Keratinocyte (primary cell): ENCODE results near the gene GRIN1. TPM values are rescaled to one million over a fixed set of nuclear protein-coding genes. Genes with fewer than 3 reads are reported as not detected.

Experiments used
- DNase-seq: peaks from one replicate; pipeline ENCODE4 v3.0.0-alpha.2; 2011; ENCODE audit warnings: low read depth, missing footprints, low spot score
- FAIRE-seq: peaks from 2 replicates; lab custom pipeline; 2011; peaks lifted over from hg19 to GRCh38; lab: Jason Lieb, UNC
- H2AFZ ChIP-seq: 2 replicates; pipeline ENCODE4 v1.6.0; 2012; ENCODE audit warnings: low read length, control low read depth, inconsistent platforms; ENCODE audit not compliant: control insufficient read depth
- H3K27ac ChIP-seq: 2 replicates; pipeline ENCODE4 v1.5.1; 2011; ENCODE audit warnings: low read length; ENCODE audit not compliant: control insufficient read depth, insufficient read depth
- H3K27me3 ChIP-seq: 3 replicates; pipeline ENCODE4 v1.6.0; 2011; ENCODE audit warnings: low read length; ENCODE audit not compliant: control insufficient read depth, insufficient read depth; ENCODE audit errors: extremely low read depth
- H3K36me3 ChIP-seq, 2 experiments: 2 replicates in 1 of 2; 3 replicates in 1 of 2; pipeline ENCODE4 v1.5.1; 2011; ENCODE audit warnings: low read length in 2 of 2, mild to moderate bottlenecking in 1 of 2; ENCODE audit not compliant: control insufficient read depth in 2 of 2, insufficient read depth in 2 of 2; ENCODE audit errors: extremely low read depth in 1 of 2
- H3K4me1 ChIP-seq: 3 replicates; pipeline ENCODE4 v1.5.1; 2011; ENCODE audit warnings: low read length; ENCODE audit not compliant: control insufficient read depth, insufficient read depth; ENCODE audit errors: extremely low read depth
- H3K4me2 ChIP-seq: 3 replicates; pipeline ENCODE4 v1.6.0; 2011; ENCODE audit warnings: low read depth, low read length; ENCODE audit not compliant: control insufficient read depth, insufficient read depth; ENCODE audit errors: extremely low read depth
- H3K4me3 ChIP-seq, 3 experiments: fragments of 200-600 bp in 1 of 3; sonication (generic) in 1 of 3; 2 replicates in 2 of 3; 3 replicates in 1 of 3; pipeline ENCODE4 v1.5.1; 2011 to 2016; ENCODE audit warnings: low read length in 3 of 3, mild to moderate bottlenecking in 3 of 3, control low read depth in 2 of 3, inconsistent platforms in 1 of 3, low read depth in 1 of 3, mixed read lengths in 1 of 3, mixed run types in 1 of 3, moderate library complexity in 1 of 3; ENCODE audit not compliant: control insufficient read depth in 2 of 3, insufficient read depth in 2 of 3; ENCODE audit errors: extremely low read depth in 1 of 3
- H3K79me2 ChIP-seq: 2 replicates; pipeline ENCODE4 v1.6.0; 2012; ENCODE audit warnings: low read length; ENCODE audit not compliant: control insufficient read depth, insufficient read depth
- H3K9ac ChIP-seq: 3 replicates; pipeline ENCODE4 v1.6.0; 2011; ENCODE audit warnings: low read length; ENCODE audit not compliant: control insufficient read depth, insufficient read depth; ENCODE audit errors: extremely low read depth
- H3K9me1 ChIP-seq: 3 replicates; pipeline ENCODE4 v1.6.0; 2011; ENCODE audit warnings: low read length; ENCODE audit not compliant: control insufficient read depth, insufficient read depth; ENCODE audit errors: extremely low read depth
- H3K9me3 ChIP-seq: 2 replicates; pipeline ENCODE4 v1.5.1; 2012; ENCODE audit warnings: low read depth, low read length; ENCODE audit not compliant: control insufficient read depth
- H4K20me1 ChIP-seq: 3 replicates; pipeline ENCODE4 v1.6.0; 2011; ENCODE audit warnings: low read length; ENCODE audit not compliant: control insufficient read depth, insufficient read depth; ENCODE audit errors: extremely low read depth
- CTCF ChIP-seq, 3 experiments: IDR thresholded peaks in 1 of 3; conservative IDR thresholded peaks in 1 of 3; optimal IDR thresholded peaks in 1 of 3; 2 replicates in 2 of 3; 3 replicates in 1 of 3; pipeline versions ENCODE3 to v1.5.1; 2011; ENCODE audit warnings: low read length in 3 of 3, mild to moderate bottlenecking in 3 of 3, moderate library complexity in 2 of 3, control low read depth in 1 of 3, inconsistent platforms in 1 of 3; ENCODE audit not compliant: insufficient read depth in 2 of 3; ENCODE audit errors: extremely low read depth in 1 of 3
- EZH2 ChIP-seq: IDR thresholded peaks from one replicate; pipeline ENCODE4 v1.6.1; 2012; ENCODE audit warnings: inconsistent platforms, mild to moderate bottlenecking, low read length, moderate library complexity
- dilution Hi-C: fragments of 300-500 bp; cut with MboI; formaldehyde crosslinking; loops from one replicate; pipeline ENCODE4 v1.7.0; 2020; ENCODE audit warnings: low sequenced_read_pairs; ENCODE audit not compliant: extremely low pct_ligation_motif_present
- polyA plus RNA-seq, 5 experiments: library from polyadenylated mRNA; depleted of rRNA in 3 of 5; stranded (reverse) in 3 of 5; stranded (forward) in 1 of 5; unstranded in 1 of 5; fragments of >200 nt; gene quantifications; 1 replicate in 1 of 5; 2 replicates in 3 of 5; 3 replicates in 1 of 5; pipeline versions ENCODE4 v1.2.1 to v1.2.3, GENCODE V29; 2011 to 2012; ENCODE audit warnings: missing spikeins in 2 of 5, low read depth in 1 of 5, low replicate concordance in 1 of 5

Gene GRIN1
- polyA plus RNA-seq, 1 donor (not counting 4 experiments of a cell fraction or from before 2014, with no cell fraction given) = 0.03 TPM

- no peak overlapping the region for H3K4me2 ChIP-seq
- no peak overlapping the region for H3K9ac ChIP-seq
- FAIRE-seq (no peak), DNase-seq (no peak)
- no peak overlapping the region for H3K4me3 ChIP-seq
- dilution Hi-C loops = no loop called here
- no peaks in the 10 kb centered on the region for H3K9me1 ChIP-seq
- H4K20me1 ChIP-seq = no peaks in the 10 kb centered on the region
- no peaks in the 10 kb centered on the region for H3K27me3 ChIP-seq
- peaks cover 4% of the 10 kb centered on the region for H3K79me2 ChIP-seq
- H3K4me1 ChIP-seq = no peaks in the 10 kb centered on the region
- TF ChIP-seq EZH2 (no peak), CTCF (optimal IDR thresholded peaks at IDR 0.05 in 1 of 3, IDR thresholded peaks at IDR 0.05 in 1 of 3, conservative IDR thresholded peaks at IDR 0.05 in 1 of 3; ENCODE audit: extremely low read depth in 1 of 3, insufficient read depth in 2 of 3, low read length in 3 of 3) (no peak)
- peaks cover 17% of the 10 kb centered on the region for H3K9me3 ChIP-seq
- peaks cover 27 to 40% of the 10 kb centered on the region in 2 experiments for H3K36me3 ChIP-seq
- H3K27ac ChIP-seq = no peak overlapping the region
- no peak overlapping the region for H2AFZ ChIP-seq
These were observed 35.6 kb upstream of the GRIN1 start for GRCh38 chr9:137103206-137103999.

GRCh38 chr9:137105814-137106661, 32.9 kb upstream of the GRIN1 start:
- no peak overlapping the region for H2AFZ ChIP-seq
- no peaks in the 10 kb centered on the region for H3K27me3 ChIP-seq
- H3K27ac ChIP-seq = no peak overlapping the region
- peaks cover 27 to 33% of the 10 kb centered on the region in 2 experiments for H3K36me3 ChIP-seq
- dilution Hi-C loops = no loop called here
- FAIRE-seq (no peak), DNase-seq (no peak)
- H3K4me1 ChIP-seq = no peaks in the 10 kb centered on the region
- no peak overlapping the region for H3K4me2 ChIP-seq
- no peak for TF ChIP-seq CTCF (optimal IDR thresholded peaks at IDR 0.05 in 1 of 3, IDR thresholded peaks at IDR 0.05 in 1 of 3, conservative IDR thresholded peaks at IDR 0.05 in 1 of 3; ENCODE audit: extremely low read depth in 1 of 3, insufficient read depth in 2 of 3, low read length in 3 of 3)
- TF ChIP-seq EZH2 = no peak
- no peak overlapping the region for H3K4me3 ChIP-seq
- H3K79me2 ChIP-seq = peaks cover 4% of the 10 kb centered on the region
- no peaks in the 10 kb centered on the region for H3K9me1 ChIP-seq
- H3K9me3 ChIP-seq = peaks cover 17% of the 10 kb centered on the region
- H3K9ac ChIP-seq = no peak overlapping the region
- no peaks in the 10 kb centered on the region for H4K20me1 ChIP-seq
